Left lung (tissue), 10 donors: ENCODE measurements around the gene ADSS1. TPM values are rescaled to one million over a fixed set of nuclear protein-coding genes. Genes with fewer than 3 reads are reported as not detected.

Source experiments
- ATAC-seq: fragments of 200-7000 bp; cut with Tn5 transposase; one replicate; pipeline ENCODE4 v1.9.1; 2020; ENCODE audit warnings: moderate library complexity
- DNase-seq, 4 donors: peaks; one replicate each; pipeline ENCODE4 v3.0.0-alpha.2; 2013 to 2020
- H3K27ac ChIP-seq, 2 donors: fragments of 200-600 bp; sonication (generic) in 1 of 2; one replicate each; pipeline versions ENCODE4 v1.5.0 to v1.8.0; 2020 to 2021
- H3K27me3 ChIP-seq, 2 donors: fragments of 200-600 bp; sonication (generic) in 1 of 2; one replicate each; pipeline versions ENCODE4 v1.5.0 to v1.8.0; 2020 to 2021
- H3K36me3 ChIP-seq, 2 donors: fragments of 200-600 bp; sonication (generic) in 1 of 2; one replicate each; pipeline versions ENCODE4 v1.5.0 to v1.8.0; 2020 to 2021
- H3K4me1 ChIP-seq, 2 donors: fragments of 200-600 bp; one replicate each; pipeline ENCODE4 v1.8.0; 2021
- H3K4me3 ChIP-seq, 2 donors: fragments of 200-600 bp; sonication (generic) in 1 of 2; one replicate each; pipeline versions ENCODE4 v1.5.0 to v1.8.0; 2020 to 2021; ENCODE audit warnings: mild to moderate bottlenecking in 1 of 2
- H3K9me3 ChIP-seq, 2 donors: fragments of 200-600 bp; sonication (generic) in 1 of 2; one replicate each; pipeline versions ENCODE4 v1.5.0 to v1.8.0; 2020 to 2021
- intact Hi-C, 2 donors: fragments of 100-400 bp; cut with DNase I; formaldehyde crosslinking; loops; one replicate each; pipeline versions ENCODE4 v1.11.2 to v1.14.2; 2022
- polyA plus RNA-seq, 6 donors: library from polyadenylated mRNA; unstranded; fragments of 120-200 nt; gene quantifications; one replicate each; pipeline ENCODE4 v1.2.1, GENCODE V29; 2013; ENCODE audit not compliant: insufficient read length in 6 of 6
- total RNA-seq, 2 donors: library from RNA; stranded (reverse); fragmentation: NEBNext Ultra II Directional; extraction: Animal tissue kit (Norgen Biotek cat#: 25700); gene quantifications; one replicate each; pipeline ENCODE4 v1.2.1, GENCODE V29; 2021
- TF ChIP-seq, protein P1 (sequence below), 2 donors: fragments of 200-600 bp; sonication (generic) in 1 of 2; IDR thresholded peaks; one replicate each; pipeline versions ENCODE4 v1.5.0 to v1.8.0; 2021; ENCODE audit warnings: antibody characterized with exemption in 2 of 2
- donor health status: DM: no; HTN: yes; CAD: no.
- donor health status: DM: no; HTN: no; CAD: no.

The ADSS1 gene
- total and polyA plus RNA-seq, 8 donors: 5.2 to 16.6 (median 11.2) TPM

DNA sequence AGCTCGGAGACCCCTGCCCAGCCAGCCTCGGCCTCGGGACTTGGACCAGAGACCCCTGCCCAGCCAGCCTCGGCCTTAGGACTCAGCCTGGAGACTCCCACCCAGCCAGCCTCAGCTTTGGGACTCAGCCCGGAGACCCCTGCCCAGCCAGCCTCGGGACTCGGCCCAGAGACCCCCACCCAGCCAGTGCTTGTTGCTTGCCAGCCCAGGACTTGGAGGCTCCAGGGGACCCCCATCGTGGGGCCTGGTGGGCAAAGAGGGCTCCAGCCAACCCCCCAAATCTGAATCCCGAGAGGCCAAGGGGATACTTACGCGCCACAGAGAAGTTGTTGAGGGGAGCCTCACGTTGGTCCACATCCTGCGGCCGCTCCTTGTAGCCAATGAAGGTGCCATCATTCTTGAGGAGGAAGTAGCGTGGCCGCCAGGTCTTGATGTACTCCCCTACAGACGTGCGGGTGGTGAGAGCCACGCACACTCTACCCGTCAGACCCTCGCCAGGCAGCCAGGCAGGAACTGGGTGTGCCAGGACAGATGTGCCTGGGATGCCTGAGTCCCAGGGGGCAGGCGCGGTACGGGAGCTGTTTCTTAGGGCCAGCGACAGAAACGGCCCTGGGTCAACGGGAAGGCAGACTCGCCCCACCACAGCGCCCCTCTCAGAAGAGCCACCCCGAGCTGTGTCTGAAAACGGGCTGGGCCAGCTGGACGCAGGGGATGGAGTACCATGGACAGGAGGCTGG, 55.9 kb downstream of the ADSS1 start:
- TF ChIP-seq, protein P1, sequence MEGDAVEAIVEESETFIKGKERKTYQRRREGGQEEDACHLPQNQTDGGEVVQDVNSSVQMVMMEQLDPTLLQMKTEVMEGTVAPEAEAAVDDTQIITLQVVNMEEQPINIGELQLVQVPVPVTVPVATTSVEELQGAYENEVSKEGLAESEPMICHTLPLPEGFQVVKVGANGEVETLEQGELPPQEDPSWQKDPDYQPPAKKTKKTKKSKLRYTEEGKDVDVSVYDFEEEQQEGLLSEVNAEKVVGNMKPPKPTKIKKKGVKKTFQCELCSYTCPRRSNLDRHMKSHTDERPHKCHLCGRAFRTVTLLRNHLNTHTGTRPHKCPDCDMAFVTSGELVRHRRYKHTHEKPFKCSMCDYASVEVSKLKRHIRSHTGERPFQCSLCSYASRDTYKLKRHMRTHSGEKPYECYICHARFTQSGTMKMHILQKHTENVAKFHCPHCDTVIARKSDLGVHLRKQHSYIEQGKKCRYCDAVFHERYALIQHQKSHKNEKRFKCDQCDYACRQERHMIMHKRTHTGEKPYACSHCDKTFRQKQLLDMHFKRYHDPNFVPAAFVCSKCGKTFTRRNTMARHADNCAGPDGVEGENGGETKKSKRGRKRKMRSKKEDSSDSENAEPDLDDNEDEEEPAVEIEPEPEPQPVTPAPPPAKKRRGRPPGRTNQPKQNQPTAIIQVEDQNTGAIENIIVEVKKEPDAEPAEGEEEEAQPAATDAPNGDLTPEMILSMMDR (IDR thresholded peaks at IDR 0.05): no peak
- intact Hi-C loops: no loop called here
- H3K27me3 ChIP-seq: no peaks in the 10 kb centered on the region

DNA sequence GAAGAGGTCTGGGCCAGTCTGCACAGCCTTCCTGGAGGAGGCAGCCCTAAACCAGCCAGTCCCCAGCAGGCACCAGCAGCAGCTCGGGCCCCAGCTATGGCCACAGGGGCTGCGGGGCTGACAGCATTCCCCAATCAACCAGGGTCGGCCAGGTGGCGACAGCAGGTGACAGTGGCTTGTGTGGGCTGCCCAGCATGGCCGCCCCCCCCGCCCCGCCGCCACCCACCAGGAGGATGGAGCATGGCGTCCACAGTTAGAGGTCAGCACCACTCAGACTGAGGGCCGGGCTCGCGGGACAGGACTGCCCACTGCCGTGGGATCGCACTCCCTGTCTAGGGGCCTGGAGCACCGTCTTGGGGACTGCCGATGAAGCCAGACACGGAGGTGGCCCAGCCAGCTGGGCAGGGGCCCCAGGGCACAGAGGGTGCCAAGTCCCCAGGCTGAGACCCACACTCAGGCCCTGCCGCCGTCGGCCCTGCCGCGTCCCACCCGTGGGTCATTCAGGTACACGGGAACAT, 56.5 kb downstream of the ADSS1 start:
- DNase-seq: peak in 1 of 4 donors; percentile 76
- Histone ChIP-seq H3K9me3 (no peaks in the 10 kb centered on the region), H3K27ac (no peak overlapping the region), H3K27me3 (no peaks in the 10 kb centered on the region), H3K4me3 (no peak overlapping the region), H3K4me1 (peaks cover 0 to 16% of the 10 kb centered on the region in 2 donors), H3K36me3 (peaks cover 0 to 61% of the 10 kb centered on the region in 2 donors)
- intact Hi-C loops: no loop called here
- TF ChIP-seq, protein P1 (IDR thresholded peaks at IDR 0.05): no peak
- no peak for ATAC-seq

More for the DNA sequence above, 55.9 kb downstream of the ADSS1 start:
- DNase-seq: peak in 1 of 4 donors; percentile 72
- H3K9me3 ChIP-seq: no peaks in the 10 kb centered on the region
- ATAC-seq: no peak
- H3K27ac ChIP-seq: no peak overlapping the region
- peaks cover 0 to 67% of the 10 kb centered on the region in 2 donors for H3K36me3 ChIP-seq
- H3K4me3 ChIP-seq: no peak overlapping the region
- H3K4me1 ChIP-seq: peaks cover 0 to 9% of the 10 kb centered on the region in 2 donors

DNA sequence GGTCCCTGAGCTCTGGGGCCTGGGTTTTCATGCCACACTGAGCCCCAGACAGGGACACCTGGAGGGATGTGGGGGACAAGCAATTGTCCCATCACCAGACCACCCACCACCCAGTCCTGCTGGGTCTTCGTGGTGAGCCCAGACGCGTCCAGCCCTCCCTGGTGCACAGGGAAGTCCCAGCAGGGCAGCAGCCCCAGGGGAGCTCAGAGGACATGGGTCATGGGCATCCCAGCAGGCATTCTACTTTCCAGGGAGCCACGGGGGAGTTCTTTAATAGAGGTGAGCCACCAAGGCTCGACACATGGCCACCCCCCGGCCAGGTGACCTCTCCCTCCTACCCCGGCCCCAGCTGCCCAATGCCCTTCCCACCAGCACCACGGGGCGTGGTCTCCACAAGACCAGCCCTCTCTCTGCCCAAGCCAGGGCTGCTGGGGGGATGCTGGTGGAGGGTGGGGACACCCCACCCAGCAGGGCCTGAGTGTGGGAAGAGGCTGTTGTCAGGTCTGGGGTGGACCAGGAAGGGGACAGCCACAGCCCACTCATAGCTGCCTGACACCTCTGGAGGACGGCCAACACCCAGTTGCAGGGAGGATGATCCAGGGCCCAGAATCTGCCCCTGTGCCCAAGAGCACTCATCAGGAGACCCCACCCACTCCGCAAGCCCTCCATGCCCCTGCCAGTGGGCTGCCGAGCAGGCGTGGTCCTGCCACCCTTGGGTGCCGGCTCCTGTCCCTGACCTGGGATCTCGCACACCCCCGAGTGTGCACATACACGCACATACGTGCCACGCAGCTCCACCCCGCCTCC, 57.4 kb downstream of the ADSS1 start:
- peak in 1 of 4 donors; percentile 67 for DNase-seq
- Histone ChIP-seq H3K4me1 (peaks cover 5 to 25% of the 10 kb centered on the region in 2 donors), H3K27me3 (no peaks in the 10 kb centered on the region), H3K27ac (no peak overlapping the region), H3K36me3 (peaks cover 0 to 53% of the 10 kb centered on the region in 2 donors), H3K4me3 (no peak overlapping the region), H3K9me3 (no peaks in the 10 kb centered on the region)
- intact Hi-C loops: no loop called here
- no peak for ATAC-seq
- TF ChIP-seq, protein P1 (IDR thresholded peaks at IDR 0.05): no peak

DNA sequence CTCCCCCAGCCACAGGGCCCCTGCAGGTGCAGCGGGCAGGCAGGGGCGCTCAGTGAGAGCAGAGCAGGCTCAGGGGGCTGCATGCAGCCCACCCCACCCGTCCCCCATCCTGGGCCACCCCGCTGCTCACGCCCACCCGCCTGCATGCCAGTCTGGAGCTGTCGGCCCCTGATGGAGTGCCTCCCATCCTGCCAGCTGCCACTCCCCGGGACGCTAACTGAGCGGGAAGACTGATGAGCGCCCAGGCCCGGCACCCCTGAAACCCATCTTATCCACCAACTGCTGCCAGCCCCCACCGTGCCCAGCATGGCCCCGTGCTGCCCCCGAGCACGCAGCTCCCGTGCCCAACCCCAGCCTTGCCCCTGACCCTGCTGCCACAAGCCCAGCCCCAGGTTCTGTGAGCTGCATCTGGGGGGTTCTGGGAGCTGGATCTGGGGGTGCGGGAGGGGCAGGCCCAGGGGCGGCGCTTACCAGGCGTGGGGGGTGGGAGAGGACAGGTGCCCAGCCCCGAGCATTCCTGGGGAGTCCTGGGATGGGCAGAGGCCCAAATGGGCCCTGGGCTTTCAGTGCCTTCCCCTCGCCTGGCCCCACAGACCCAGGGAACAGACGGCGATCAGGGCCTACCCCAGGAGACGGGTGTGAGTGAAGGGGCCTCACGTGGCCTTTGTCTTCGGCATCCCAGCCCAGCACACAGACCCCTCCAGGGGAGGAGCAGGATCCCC, 58.2 kb downstream of the ADSS1 start:
- intact Hi-C loops: no loop called here
- no peak overlapping the region for H3K27ac ChIP-seq
- peaks cover 0 to 50% of the 10 kb centered on the region in 2 donors for H3K36me3 ChIP-seq
- TF ChIP-seq, protein P1 (IDR thresholded peaks at IDR 0.05): no peak
- no peak overlapping the region for H3K4me3 ChIP-seq
- DNase-seq (peak in 1 of 4 donors; percentile 75), ATAC-seq (no peak)
- peaks cover 13 to 32% of the 10 kb centered on the region in 2 donors for H3K4me1 ChIP-seq
- H3K27me3 ChIP-seq: no peaks in the 10 kb centered on the region
- H3K9me3 ChIP-seq: no peaks in the 10 kb centered on the region
